D721Med (cell line): ENCODE measurements around the gene PLIN3.

Experiments used
- DNase-seq: peaks from one replicate; pipeline ENCODE4 v3.0.0; 2011; ENCODE audit warnings: low spot score; ENCODE audit not compliant: insufficient read length
- FAIRE-seq: peaks from 2 replicates; lab custom pipeline; 2011; peaks lifted over from hg19 to GRCh38; lab: Jason Lieb, UNC
- TF ChIP-seq, protein P1 (sequence below): IDR thresholded peaks from 2 replicates; pipeline ENCODE4 v1.5.1; 2012; ENCODE audit warnings: mild to moderate bottlenecking, control low read depth; ENCODE audit not compliant: insufficient read depth; ENCODE audit errors: missing control alignments

Gene PLIN3

DNA sequence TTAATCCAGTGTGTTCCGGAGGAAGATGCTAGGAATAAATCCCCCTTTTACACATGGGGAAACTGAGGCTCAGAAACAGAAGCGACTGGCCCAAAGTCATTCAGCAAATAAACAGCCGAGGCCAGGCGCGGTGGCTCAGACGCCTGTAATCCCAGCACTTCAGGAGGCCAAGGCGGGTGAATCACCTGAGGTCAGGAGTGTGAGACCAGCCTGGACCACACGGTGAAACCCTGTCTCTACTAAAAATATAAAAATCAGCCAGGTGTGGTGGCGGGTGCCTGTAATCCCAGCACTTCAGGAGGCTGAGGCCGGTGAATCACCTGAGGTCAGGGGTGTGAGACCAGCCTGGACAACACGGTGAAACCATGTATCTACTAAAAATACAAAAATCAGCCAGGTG lies 11.6 kb upstream of the PLIN3 start:
- no peak for DNase-seq
- no peak for FAIRE-seq
- TF ChIP-seq, protein P1, sequence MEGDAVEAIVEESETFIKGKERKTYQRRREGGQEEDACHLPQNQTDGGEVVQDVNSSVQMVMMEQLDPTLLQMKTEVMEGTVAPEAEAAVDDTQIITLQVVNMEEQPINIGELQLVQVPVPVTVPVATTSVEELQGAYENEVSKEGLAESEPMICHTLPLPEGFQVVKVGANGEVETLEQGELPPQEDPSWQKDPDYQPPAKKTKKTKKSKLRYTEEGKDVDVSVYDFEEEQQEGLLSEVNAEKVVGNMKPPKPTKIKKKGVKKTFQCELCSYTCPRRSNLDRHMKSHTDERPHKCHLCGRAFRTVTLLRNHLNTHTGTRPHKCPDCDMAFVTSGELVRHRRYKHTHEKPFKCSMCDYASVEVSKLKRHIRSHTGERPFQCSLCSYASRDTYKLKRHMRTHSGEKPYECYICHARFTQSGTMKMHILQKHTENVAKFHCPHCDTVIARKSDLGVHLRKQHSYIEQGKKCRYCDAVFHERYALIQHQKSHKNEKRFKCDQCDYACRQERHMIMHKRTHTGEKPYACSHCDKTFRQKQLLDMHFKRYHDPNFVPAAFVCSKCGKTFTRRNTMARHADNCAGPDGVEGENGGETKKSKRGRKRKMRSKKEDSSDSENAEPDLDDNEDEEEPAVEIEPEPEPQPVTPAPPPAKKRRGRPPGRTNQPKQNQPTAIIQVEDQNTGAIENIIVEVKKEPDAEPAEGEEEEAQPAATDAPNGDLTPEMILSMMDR, result no peak

DNA sequence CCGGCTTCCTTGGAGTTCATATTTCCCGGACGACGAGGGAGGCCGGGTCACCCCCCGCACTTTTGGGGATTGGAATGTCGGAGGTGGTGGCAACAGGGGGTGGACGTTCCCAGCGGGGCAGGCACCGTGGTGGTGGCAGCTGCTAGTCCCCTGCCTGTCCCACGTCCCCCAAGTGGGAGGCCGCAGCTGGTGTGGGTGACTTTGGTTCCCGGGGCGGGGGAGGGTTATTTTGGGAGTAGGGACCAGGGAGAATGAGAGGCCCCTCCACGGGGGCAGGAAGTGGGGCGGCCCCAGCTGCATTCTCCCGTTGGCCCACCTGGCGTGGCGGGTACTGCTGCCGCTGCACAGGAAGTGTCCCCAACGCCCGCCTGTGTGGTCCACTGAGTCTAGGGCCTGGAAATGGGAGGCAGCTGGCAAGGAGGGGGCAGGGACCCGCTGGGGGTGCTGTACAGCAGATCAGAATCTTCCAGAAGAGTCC lies 11.1 kb upstream of the PLIN3 start:
- TF ChIP-seq, protein P1, result no peak
- DNase-seq (no peak), FAIRE-seq (no peak)

DNA sequence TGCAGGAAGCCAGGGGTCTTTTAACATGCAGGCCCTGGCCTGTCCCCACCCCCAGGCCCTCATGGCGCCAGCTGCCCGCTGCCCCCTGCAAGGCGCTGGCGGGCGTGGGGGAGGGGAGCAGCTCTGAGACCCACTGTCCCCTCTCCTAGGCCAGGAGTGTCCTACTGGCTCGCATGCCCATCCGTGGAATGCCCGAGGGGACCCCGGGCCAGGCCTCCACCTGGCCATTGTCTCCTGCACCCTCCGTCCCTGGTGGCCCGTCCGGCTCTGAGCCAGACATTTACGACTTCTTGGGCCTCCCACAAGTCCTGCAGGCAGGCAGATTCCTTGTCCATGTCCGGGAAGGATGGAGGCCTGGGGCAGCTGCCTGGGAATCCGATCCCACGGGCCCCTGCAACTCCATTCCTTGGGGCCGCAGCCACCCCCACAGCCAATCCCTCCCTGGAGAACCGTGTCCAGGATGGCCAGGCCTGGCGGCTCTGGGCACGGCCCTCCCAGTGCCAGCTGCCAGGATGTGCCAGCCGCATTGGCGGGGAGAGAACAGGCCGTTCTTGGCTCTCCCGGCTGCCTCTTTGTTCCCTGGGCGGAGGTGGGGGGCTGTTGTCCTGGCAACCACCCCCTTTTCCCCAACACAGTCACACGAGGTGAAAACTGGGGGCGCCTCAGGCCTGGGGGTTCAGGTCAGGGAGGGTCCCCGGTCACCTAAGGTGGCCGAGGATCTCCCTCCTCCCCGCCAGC lies 10.5 kb upstream of the PLIN3 start:
- DNase-seq, result no peak
- TF ChIP-seq, protein P1, result no peak
- no peak for FAIRE-seq

DNA sequence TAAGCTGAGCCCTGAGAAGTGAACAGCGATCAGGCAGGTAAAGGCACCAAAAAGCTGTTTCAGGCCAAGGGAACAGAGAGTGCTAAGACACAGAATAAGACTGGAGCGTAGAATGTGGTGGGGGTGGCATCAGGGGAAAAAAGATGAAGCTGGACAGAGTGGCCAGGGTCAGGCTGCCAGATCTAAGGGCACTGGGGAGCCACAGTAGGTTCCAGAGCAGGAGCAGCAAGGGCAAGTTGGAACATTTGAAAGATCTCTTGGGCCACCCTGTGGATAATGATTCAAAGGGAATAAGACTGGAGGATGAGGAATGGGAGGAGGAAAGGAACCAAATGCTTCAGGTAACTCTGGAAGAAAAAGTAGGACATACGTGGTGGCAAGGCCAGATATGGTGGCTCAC lies 6.5 kb upstream of the PLIN3 start:
- no peak for FAIRE-seq
- TF ChIP-seq, protein P1, result no peak
- no peak for DNase-seq

DNA sequence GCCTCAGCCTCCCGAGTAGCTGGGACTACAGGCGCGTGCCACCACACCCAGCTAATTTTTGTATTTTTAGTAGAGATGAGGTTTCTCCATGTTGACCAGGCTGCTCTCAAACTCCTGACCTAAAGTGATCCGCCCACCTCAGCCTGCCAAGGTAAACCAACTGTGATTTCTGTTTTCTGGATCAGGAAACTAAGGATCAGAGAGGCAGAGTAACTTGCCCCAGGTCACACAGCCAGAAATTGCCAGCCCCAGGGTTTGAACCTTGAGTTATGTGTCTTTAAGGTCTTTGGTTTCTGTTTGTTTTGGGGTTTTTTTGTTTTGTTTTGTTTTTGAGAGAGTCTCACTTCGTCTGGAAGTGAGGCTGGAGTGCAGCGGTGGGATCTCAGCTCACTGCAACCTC lies 4.2 kb upstream of the PLIN3 start:
- FAIRE-seq, result no peak
- DNase-seq, result no peak
- TF ChIP-seq, protein P1, result no peak

DNA sequence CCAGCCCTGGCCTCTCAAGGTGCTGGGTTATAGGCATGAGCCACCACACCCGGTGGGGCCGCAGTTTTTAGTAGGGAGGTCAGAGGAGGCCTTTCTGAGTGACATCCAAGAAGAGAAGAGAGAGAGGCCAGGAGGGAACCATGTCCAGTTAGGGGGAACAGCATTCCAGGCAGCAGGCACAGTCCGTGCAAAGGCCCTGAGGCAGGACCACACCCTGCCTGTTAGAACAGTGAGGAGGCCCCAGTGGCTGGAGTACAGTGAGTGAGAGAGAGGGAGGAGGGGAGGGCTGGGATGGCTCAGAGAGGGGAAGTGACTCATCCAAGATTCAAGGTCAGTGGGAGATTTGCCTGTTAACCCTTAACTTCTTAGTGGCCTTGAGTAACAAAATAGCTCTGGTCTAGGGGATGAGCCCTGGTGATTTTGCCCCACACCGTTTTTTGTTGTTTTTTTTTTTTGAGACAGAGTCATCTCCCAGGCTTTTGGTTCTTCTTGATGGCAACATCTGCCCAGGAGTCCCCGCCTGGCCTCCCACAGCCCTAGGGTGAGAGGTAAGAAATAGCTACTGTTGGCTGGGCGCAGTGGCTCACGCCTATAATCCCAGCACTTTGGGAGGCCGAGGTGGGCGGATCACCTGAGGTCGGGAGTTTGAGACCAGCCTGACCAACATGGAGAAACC lies 2.7 kb upstream of the PLIN3 start:
- DNase-seq (peak; percentile 0), FAIRE-seq (no peak)
- TF ChIP-seq, protein P1, result no peak

DNA sequence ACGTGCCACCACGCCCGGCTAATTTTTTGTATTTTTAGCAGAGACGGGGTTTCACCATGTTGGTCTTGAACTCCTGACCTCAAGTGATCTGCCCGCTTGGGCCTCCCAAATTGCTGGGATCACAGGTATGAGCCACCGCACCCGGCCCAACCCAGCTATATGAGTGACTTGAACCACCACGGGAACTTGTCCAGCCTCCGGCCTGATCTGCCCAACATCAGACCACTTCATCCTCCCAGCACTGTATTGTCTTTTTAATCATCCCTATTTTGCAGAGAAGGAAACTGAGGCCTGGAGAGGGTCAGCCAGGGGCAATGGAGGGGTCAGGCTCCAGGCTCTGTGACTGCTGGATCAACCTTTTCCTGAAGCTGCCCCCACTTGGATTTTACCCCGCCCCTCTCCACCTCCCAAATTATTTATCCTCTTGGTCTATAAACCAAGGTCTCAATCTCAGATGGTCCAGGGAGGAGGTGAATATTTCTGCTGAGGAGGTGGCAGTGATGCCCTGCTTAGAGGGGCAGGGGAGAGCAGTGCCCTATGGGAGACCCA lies 893 bp upstream of the PLIN3 start:
- TF ChIP-seq, protein P1, result no peak
- FAIRE-seq (no peak), DNase-seq (peak; percentile 0)
